CD8-positive, alpha-beta memory T cell (primary cell): ENCODE results near the gene GATAD2B. TPM values are rescaled to one million over a fixed set of nuclear protein-coding genes. Genes with fewer than 3 reads are reported as not detected.

Experiments
- CTCF ChIA-PET: fragments of 350-600 bp; sonication (Branson Sonifier 250); formaldehyde crosslinking; loops from one replicate; lab custom pipeline; 2021; ENCODE audit warnings: antibody characterized with exemption; lab: Charles Lee
- POLR2A ChIA-PET: fragments of 350-600 bp; sonication (Branson Sonifier 250); formaldehyde crosslinking; loops from one replicate; lab custom pipeline; 2021; ENCODE audit warnings: antibody characterized with exemption; lab: Charles Lee
- DNase-seq, 5 donors: peaks; one replicate each; pipeline versions ENCODE4 v3.0.0 to v3.0.0-alpha.2; 2020 to 2022; ENCODE audit warnings: mixed read lengths in 1 of 5
- H3K27ac ChIP-seq: one replicate; pipeline ENCODE4 v1.7.0; 2013; ENCODE audit warnings: low read depth, mild to moderate bottlenecking, low read length, moderate library complexity
- H3K27me3 ChIP-seq: 2 replicates; pipeline ENCODE4 v1.7.0; 2013; ENCODE audit warnings: low read length, mild to moderate bottlenecking; ENCODE audit not compliant: insufficient read depth, poor library complexity, severe bottlenecking
- H3K36me3 ChIP-seq: 2 replicates; pipeline ENCODE4 v1.7.0; 2013; ENCODE audit warnings: mild to moderate bottlenecking, low read length, moderate library complexity; ENCODE audit not compliant: insufficient read depth
- H3K4me1 ChIP-seq: 2 replicates; pipeline ENCODE4 v1.7.0; 2013; ENCODE audit warnings: mild to moderate bottlenecking, low read length, moderate library complexity; ENCODE audit not compliant: insufficient read depth
- H3K4me3 ChIP-seq: 2 replicates; pipeline ENCODE4 v1.7.0; 2013; ENCODE audit warnings: mild to moderate bottlenecking, low read length
- H3K9me3 ChIP-seq: 2 replicates; pipeline ENCODE4 v1.7.0; 2013; ENCODE audit warnings: mild to moderate bottlenecking, low read length
- H3K27ac Mint-ChIP-seq, 8 donors: one replicate each; pipeline ENCODE4 v1.8.0; 2020 to 2021; ENCODE audit warnings: mixed read lengths in 8 of 8, mild to moderate bottlenecking in 6 of 8, inconsistent platforms in 3 of 8, moderate library complexity in 3 of 8
- H3K27me3 Mint-ChIP-seq, 2 donors: one replicate each; pipeline ENCODE4 v1.8.0; 2020 to 2021; ENCODE audit warnings: mixed read lengths in 2 of 2, mild to moderate bottlenecking in 1 of 2, moderate library complexity in 1 of 2
- H3K36me3 Mint-ChIP-seq, 3 donors: one replicate each; pipeline ENCODE4 v1.8.0; 2020 to 2021; ENCODE audit warnings: mixed read lengths in 3 of 3, inconsistent platforms in 1 of 3, mild to moderate bottlenecking in 1 of 3
- H3K4me1 Mint-ChIP-seq, 3 donors: one replicate each; pipeline ENCODE4 v1.8.0; 2020 to 2021; ENCODE audit warnings: mixed read lengths in 3 of 3, inconsistent platforms in 1 of 3, mild to moderate bottlenecking in 1 of 3
- H3K4me3 Mint-ChIP-seq, 7 donors: one replicate each; pipeline ENCODE4 v1.8.0; 2020 to 2021; ENCODE audit warnings: mixed read lengths in 7 of 7, mild to moderate bottlenecking in 6 of 7, moderate library complexity in 4 of 7, inconsistent platforms in 2 of 7
- H3K9me3 Mint-ChIP-seq, 5 donors: one replicate each; pipeline ENCODE4 v1.8.0; 2020 to 2022; ENCODE audit warnings: mixed read lengths in 5 of 5, mild to moderate bottlenecking in 3 of 5, moderate library complexity in 2 of 5, inconsistent platforms in 1 of 5
- polyA plus RNA-seq: library from polyadenylated mRNA; unstranded; fragments of 300-500 nt; fragmentation: Illumina TruSeq; gene quantifications from one replicate; pipeline ENCODE4 v1.2.3, GENCODE V29; 2021
- total RNA-seq, 2 experiments: library from RNA; stranded (reverse); gene quantifications; one replicate each; pipeline ENCODE4 v1.2.3, GENCODE V29; 2021

Gene GATAD2B
- total and polyA plus RNA-seq, 3 experiments from 2014 or later: 5.6 to 71.9 (median 64.9) TPM

DNA sequence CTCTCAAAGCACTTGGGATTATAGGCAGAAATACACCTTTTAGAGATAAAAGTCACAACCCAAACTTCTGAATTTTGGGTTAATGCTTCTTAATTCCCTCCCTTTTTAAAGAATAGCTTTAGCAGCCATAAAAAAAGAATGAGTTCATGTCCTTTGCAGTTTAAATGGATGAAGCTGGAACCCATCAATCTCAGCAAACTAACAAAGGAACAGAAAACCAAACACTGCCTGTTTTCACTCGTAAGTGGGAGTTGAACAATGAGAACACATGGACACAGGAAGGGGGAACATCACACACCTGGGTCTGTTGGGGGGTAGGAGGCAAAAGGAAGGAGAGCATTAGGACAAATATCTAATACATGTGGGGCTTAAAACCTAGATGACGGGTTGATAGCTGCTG is 91.7 kb downstream of the GATAD2B start:
- CTCF ChIA-PET: no interaction called here
- Mint-ChIP-seq H3K27me3 (no peaks in the 10 kb centered on the region), H3K36me3 (peaks cover 0 to 47% (median 5%) of the 10 kb centered on the region in 3 donors), H3K27ac (peak overlapping the region in 2 of 8 donors; percentile 19 to 89), H3K4me1 (peaks cover 10 to 33% (median 19%) of the 10 kb centered on the region in 3 donors), H3K9me3 (no peaks in the 10 kb centered on the region), H3K4me3 (no peak overlapping the region)
- Histone ChIP-seq H3K9me3 (no peaks in the 10 kb centered on the region), H3K27ac (no peak overlapping the region), H3K27me3 (no peaks in the 10 kb centered on the region), H3K4me1 (no peaks in the 10 kb centered on the region), H3K4me3 (no peak overlapping the region), H3K36me3 (peaks cover 18% of the 10 kb centered on the region)
- DNase-seq: no peak
- POLR2A ChIA-PET: no interaction called here

- CTCF ChIA-PET: interaction anchor here (0.7 to 1.4 kb wide), 2 partner anchors 140 to 230 kb away, joined by 3 to 4 read pairs; partner anchors contain the start of gene CREB3L4
Observed at GRCh38 chr1:153827168-153827964, 95.4 kb downstream of the GATAD2B start.

GRCh38 chr1:153818876-153819275 is 103.9 kb downstream of the GATAD2B start:
- Mint-ChIP-seq H3K27ac (peak overlapping the region in 2 of 8 donors; percentile 43 to 50), H3K27me3 (no peaks in the 10 kb centered on the region), H3K4me1 (peaks cover 0 to 9% (median 0%) of the 10 kb centered on the region in 3 donors), H3K9me3 (no peaks in the 10 kb centered on the region), H3K4me3 (no peak overlapping the region), H3K36me3 (peaks cover 9 to 65% (median 19%) of the 10 kb centered on the region in 3 donors)
- Histone ChIP-seq H3K4me1 (no peaks in the 10 kb centered on the region), H3K27me3 (no peaks in the 10 kb centered on the region), H3K27ac (no peak overlapping the region), H3K36me3 (peaks cover 27% of the 10 kb centered on the region), H3K4me3 (no peak overlapping the region), H3K9me3 (no peaks in the 10 kb centered on the region)
- ChIA-PET POLR2A (no interaction called here), CTCF (no interaction called here)
- no peak for DNase-seq

More at GRCh38 chr1:153827168-153827964, 95.4 kb downstream of the GATAD2B start:
- H3K27ac ChIP-seq: no peak overlapping the region
- Mint-ChIP-seq H3K27ac (peak overlapping the region in 2 of 8 donors; percentile 15 to 66), H3K9me3 (no peaks in the 10 kb centered on the region), H3K4me1 (peaks cover 2 to 10% (median 10%) of the 10 kb centered on the region in 3 donors), H3K4me3 (no peak overlapping the region), H3K27me3 (no peaks in the 10 kb centered on the region), H3K36me3 (peaks cover 0 to 56% (median 5%) of the 10 kb centered on the region in 3 donors)
- no peak for DNase-seq
- no peaks in the 10 kb centered on the region for H3K4me1 ChIP-seq
- no peaks in the 10 kb centered on the region for H3K27me3 ChIP-seq
- no peaks in the 10 kb centered on the region for H3K9me3 ChIP-seq
- H3K36me3 ChIP-seq: peaks cover 18% of the 10 kb centered on the region
- POLR2A ChIA-PET: no interaction called here
- no peak overlapping the region for H3K4me3 ChIP-seq

- DNase-seq: no peak
- Histone ChIP-seq H3K27me3 (no peaks in the 10 kb centered on the region), H3K9me3 (no peaks in the 10 kb centered on the region), H3K4me3 (no peak overlapping the region), H3K36me3 (peaks cover 44% of the 10 kb centered on the region), H3K27ac (no peak overlapping the region), H3K4me1 (no peaks in the 10 kb centered on the region)
- Mint-ChIP-seq H3K4me3 (no peak overlapping the region), H3K27ac (peak overlapping the region in 2 of 8 donors; percentile 2 to 80), H3K4me1 (peaks cover 0 to 9% (median 0%) of the 10 kb centered on the region in 3 donors), H3K36me3 (peaks cover 13 to 78% (median 27%) of the 10 kb centered on the region in 3 donors), H3K27me3 (no peaks in the 10 kb centered on the region), H3K9me3 (no peaks in the 10 kb centered on the region)
- CTCF ChIA-PET: interaction anchor here (0.7 to 1.6 kb wide), 2 partner anchors 130 to 170 kb away, joined by 3 to 4 read pairs; partner anchors contain the start of genes DENND4B and RAB13
- POLR2A ChIA-PET: no interaction called here
Observed at GRCh38 chr1:153816283-153816889, 106.4 kb downstream of the GATAD2B start.

DNA sequence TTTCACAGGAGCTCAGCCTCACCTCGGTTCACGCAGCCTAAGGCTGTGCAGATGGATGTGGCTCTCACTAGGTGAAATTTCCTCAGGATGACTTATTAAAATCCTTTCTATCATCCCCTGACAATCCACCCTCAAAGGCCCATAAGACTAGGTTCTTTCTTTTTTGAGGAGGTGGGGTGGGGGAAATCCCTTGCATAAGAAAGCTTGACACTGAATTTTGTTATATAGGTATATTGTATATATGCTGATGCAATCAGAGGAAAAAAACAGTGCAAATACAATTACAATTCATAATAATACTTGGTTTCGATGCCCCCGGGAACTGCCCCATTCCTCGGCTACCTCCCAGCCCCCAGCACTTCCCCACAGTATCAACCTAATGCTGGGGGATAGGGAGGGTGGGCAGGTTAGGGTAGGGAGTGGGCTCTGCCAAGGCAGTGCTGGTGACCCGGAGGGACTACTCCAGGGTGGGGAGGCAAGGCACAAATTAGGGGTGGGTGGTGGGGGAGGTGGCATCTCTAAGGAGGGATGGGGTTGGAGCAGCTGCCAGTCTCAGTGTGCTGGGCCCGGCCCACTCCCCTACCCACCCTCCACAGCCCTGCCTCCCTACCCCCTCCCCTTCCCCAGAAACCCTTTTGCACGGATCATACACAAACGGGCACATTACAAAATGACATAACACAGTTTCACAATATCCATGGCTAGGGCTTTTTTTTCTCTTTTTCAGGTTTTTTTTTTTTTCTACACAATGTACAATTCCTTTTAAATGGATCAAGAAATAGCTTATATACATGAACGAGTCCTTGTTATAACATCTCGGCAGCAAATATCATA is 116.7 kb downstream of the GATAD2B start:
- no peak for DNase-seq
- peaks cover 22% of the 10 kb centered on the region for H3K4me1 ChIP-seq
- peaks cover 0 to 50% (median 12%) of the 10 kb centered on the region in 3 donors for H3K36me3 Mint-ChIP-seq

DNA sequence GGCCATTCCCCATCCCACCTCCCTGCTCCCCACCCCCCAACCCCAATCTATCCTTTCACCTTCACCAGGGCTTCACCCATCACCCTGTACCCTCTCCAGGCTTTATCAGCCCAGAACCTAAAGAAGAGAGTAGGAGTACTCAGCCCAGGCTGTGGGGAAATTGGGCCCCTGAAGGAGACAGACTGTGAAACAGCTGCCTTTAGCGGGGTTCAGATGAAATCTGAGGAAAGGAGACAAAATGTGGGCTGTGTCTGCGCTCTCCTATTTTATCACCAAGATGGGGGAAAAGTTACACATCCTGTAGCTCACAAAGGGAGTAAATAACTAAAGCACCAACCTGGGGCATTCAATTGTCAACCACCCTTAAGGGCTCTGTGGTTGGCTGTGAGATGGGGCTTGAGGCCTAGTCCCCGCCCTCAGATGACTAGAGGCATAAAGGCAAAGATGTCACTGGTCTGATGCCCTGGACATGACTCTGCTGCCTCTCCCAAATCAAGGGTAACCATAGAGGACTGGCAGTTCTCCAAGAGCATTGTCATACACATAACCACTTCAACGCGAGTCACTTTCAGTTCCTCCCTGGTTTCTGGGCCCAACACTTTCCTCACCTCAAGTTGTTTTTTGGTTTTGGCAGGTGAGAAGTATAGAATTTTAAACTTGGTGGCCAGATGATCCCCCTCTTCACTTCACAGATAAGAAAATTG is 117.6 kb downstream of the GATAD2B start:
- peak; percentile 50 to 92 (median 83) for DNase-seq
- Mint-ChIP-seq H3K4me3 (peak overlapping the region; percentile 2 to 64 (median 41)), H3K27me3 (no peaks in the 10 kb centered on the region), H3K36me3 (peaks cover 0 to 42% (median 10%) of the 10 kb centered on the region in 3 donors), H3K9me3 (no peaks in the 10 kb centered on the region), H3K27ac (peak overlapping the region; percentile 66 to 96 (median 86)), H3K4me1 (peaks cover 40 to 50% (median 41%) of the 10 kb centered on the region in 3 donors)
- Histone ChIP-seq H3K36me3 (peaks cover 11% of the 10 kb centered on the region), H3K9me3 (no peaks in the 10 kb centered on the region), H3K4me3 (no peak overlapping the region), H3K27me3 (no peaks in the 10 kb centered on the region), H3K4me1 (peaks cover 22% of the 10 kb centered on the region), H3K27ac (peak overlapping the region; percentile 74)
- ChIA-PET CTCF (interaction anchor here (0.7 to 5.7 kb wide), 5 partner anchors 28 to 224 kb away, joined by 3 to 35 read pairs (median 6); partner anchors contain the start of genes DENND4B and RAB13), POLR2A (interaction anchor here (0.6 to 2.1 kb wide), 7 partner anchors 16 to 185 kb away, joined by 3 to 11 read pairs (median 5); partner anchors contain the start of genes CREB3L4, DENND4B and JTB)

More for the DNA sequence above, 116.7 kb downstream of the GATAD2B start:
- H3K27ac Mint-ChIP-seq: peak overlapping the region; percentile 67 to 96 (median 86)
- H3K9me3 ChIP-seq: no peaks in the 10 kb centered on the region
- peak overlapping the region in 6 of 7 donors; percentile 13 to 52 (median 44) for H3K4me3 Mint-ChIP-seq
- H3K27ac ChIP-seq: peak overlapping the region; percentile 66
- POLR2A ChIA-PET: interaction anchor here (0.6 to 2.1 kb wide), 5 partner anchors 11 to 171 kb away, joined by 4 to 11 read pairs (median 5); partner anchors contain the start of genes DENND4B and JTB
- peaks cover 14% of the 10 kb centered on the region for H3K36me3 ChIP-seq
- H3K4me3 ChIP-seq: no peak overlapping the region
- no peaks in the 10 kb centered on the region for H3K9me3 Mint-ChIP-seq
- peaks cover 40 to 50% (median 41%) of the 10 kb centered on the region in 3 donors for H3K4me1 Mint-ChIP-seq
- no peaks in the 10 kb centered on the region for H3K27me3 Mint-ChIP-seq
- CTCF ChIA-PET: interaction anchor here (0.7 to 5.7 kb wide), 5 partner anchors 9 to 181 kb away, joined by 3 to 35 read pairs (median 10); partner anchors contain the start of gene RAB13
- no peaks in the 10 kb centered on the region for H3K27me3 ChIP-seq
